GM21786 (cell line): ENCODE data around the gene ASIC3.

Source experiments
- ATAC-seq: cut with Tn5 transposase; IDR thresholded peaks from one replicate; pipeline ENCODE4 v1.9.1; 2021; ENCODE audit not compliant: unreplicated experiment

Gene ASIC3

GRCh38 chr7:151070574-151070960, 22.2 kb downstream of the ASIC3 start:
- ATAC-seq, result no peak

DNA sequence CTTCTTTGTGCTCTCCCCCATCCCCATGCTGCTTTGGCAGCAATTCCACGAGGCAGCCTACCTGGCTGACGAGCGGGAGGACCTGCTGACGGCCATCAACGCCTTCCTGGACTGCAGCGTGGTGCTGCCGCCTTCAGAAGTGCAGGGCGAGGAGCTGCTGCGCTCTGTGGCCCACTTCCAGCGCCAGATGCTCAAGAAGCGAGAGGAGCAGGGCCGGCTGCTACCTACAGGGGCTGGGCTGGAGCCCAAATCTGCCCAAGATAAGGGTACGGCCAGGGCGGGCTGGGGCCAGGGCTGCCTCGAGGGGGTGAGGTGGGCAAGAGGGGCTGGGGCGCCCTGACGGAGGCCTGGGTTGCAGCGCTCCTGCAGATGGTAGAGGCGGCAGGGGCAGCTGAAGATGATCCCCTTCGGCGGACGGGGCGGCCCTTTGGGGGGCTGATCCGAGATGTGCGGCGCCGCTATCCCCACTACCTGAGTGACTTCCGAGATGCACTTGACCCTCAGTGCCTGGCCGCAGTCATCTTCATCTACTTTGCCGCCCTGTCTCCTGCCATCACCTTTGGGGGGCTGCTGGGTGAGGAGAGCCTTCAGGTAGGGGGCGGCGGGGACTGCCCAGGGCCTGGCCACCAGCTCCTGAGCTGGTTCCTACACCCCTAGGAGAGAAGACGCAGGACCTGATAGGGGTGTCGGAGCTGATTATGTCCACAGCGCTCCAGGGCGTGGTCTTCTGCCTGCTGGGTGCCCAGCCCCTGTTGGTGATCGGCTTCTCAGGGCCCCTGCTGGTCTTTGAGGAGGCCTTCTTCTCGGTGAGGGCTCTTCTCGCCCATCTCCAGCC, 22.9 kb downstream of the ASIC3 start:
- ATAC-seq, result no peak

GRCh38 chr7:151073990-151074389, 25.7 kb downstream of the ASIC3 start:
- no peak for ATAC-seq

DNA sequence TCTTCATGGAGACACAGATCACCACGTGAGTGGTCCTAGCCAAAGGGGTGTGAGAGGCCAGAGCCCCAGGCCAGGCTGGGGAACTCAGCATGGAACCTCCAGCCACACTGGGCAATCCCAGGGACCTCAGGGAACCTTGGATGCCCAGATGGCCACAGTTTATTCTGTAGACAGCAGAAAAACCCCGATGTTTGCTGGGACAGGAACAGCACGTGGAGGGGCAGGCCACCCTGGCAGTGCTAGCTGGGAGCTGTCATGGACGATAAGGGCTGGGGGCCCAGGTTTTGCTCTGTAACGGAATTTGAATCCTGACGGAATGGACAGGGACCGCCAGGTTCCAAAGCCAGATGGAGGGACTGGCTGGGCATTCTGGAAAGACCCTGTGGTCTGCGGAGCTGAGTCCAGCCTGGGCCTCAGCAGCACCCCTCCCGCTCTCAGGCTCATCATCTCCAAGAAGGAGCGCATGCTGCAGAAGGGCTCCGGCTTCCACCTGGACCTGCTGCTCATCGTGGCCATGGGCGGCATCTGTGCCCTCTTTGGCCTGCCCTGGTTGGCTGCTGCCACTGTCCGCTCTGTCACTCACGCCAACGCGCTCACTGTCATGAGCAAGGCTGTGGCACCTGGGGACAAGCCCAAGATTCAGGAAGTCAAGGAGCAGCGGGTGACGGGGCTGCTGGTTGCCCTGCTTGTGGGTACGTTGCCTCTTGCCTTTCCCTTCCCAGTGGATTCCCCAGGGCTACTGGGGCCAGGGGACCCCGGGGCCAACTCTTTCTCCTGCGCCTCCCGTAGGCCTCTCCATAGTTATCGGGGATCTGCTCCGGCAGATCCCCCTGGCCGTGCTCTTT, 26.7 kb downstream of the ASIC3 start:
- ATAC-seq, result no peak

DNA sequence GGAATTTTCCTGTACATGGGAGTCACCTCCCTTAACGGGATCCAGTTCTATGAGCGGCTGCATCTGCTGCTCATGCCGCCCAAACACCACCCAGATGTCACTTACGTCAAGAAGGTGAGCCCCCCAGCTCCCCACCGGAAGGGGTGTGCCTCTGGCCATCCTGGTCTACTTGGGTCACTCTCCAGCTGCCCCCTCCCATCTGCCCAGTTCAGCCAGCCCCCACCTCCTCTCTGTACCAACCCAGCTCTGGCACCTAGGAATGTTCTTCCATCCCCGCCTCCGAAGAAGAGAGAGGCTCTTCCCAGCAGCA, 27.3 kb downstream of the ASIC3 start:
- no peak for ATAC-seq

GRCh38 chr7:151075978-151076426, 27.7 kb downstream of the ASIC3 start:
- no peak for ATAC-seq

- no peak for ATAC-seq
Observed at GRCh38 chr7:151076863-151077704, 28.8 kb downstream of the ASIC3 start.

DNA sequence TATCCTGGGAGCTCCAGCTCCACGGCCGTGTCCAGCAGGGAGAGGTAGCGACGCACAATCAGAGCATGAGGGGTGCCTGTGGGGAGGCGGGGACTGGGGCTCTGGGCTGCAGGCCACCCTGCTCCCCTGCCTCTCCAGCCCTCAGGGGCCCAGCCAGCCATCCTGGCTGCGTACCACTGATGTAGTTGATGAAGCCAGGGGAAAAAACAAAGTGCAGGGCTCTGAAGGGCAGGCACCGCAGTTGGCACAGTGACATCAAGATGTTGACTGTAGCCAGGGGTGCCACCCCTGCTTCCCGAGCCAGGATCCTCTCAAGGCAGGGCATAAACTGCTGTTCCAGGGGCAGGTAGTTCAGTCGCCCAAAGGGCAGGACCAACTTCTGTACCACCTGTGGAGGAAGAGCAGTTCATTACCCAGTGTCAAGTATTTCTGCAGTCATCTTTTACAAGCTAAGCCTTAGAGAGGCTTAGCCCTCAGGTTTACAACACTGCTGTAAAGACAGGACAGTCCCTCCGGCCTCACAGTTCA, 29.4 kb downstream of the ASIC3 start:
- no peak for ATAC-seq

GRCh38 chr7:151078233-151079040, 30.1 kb downstream of the ASIC3 start:
- ATAC-seq, result no peak

- no peak for ATAC-seq
Observed at GRCh38 chr7:151079199-151079910, 31.0 kb downstream of the ASIC3 start.

DNA sequence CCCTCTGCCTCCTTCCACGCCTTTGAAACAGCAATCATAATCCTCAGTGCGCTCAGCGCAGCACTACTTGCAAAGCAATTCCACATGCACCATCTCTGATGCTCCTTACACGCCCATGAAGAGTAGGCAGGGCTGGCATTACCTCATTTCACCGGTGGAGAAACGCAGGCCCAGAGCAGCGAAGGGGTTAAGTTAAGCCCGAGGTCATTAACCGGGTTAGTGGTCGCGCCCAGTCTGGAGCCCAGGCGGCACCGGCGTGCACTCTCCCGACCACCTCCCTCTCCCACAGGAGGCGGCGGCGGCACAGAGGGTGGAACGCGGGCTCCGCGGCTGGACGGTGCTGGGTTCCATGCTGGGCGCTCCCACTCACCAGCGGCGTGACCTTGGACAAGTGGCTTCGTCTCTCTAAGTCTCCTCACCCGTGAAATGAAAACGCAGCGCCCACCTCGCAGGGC, 31.8 kb downstream of the ASIC3 start:
- ATAC-seq, result peak; percentile 0

DNA sequence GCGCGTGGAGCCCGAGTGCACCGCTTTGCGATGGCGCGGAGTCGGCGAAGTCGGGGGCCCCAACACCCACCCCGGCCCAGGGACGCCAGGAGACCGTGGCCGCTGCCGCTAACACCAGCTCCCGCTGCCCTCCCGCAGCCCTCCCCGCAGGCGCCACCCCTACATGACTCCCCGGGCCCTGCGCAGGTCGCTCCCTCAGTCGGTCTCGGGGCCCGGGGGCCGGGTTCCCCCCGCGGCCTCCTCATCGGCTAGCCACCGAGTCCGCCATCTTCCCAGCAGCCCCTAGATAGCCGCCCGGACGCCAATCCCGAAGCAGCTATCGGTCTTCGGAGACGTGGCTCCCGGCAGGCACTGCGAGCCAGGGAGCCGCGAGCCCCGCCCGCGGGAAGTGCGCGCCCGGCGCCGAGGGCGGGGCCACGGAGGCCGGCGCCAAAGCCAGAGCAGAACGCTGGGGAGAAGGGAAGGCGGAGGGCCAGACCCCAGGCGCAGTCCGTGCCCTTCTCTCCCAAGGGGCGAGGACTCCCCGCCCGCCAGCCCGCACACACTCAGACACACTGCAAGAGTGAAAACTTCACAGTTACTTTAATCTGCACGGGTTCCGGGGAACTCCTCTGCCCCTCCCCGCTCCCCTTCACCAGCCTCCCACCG, 32.3 kb downstream of the ASIC3 start, which contains the start of gene FASTK:
FASTK (minus strand) TSS at position 288 of the 648 bp plus-strand sequence; CDS start at position 245, 43 bp downstream.
- ATAC-seq, result peak; percentile 79

GRCh38 chr7:151081170-151082101, 33.1 kb downstream of the ASIC3 start:
- no peak for ATAC-seq

- no peak for ATAC-seq
Observed at GRCh38 chr7:151082141-151083070, 34.1 kb downstream of the ASIC3 start.

GRCh38 chr7:151083071-151083823, 34.9 kb downstream of the ASIC3 start, which contains the start of gene TMUB1:
TMUB1 (minus strand) TSS chr7:151083493; CDS start chr7:151082563, 930 bp downstream.
- ATAC-seq, result peak; percentile 39

GRCh38 chr7:151083824-151084160, 35.5 kb downstream of the ASIC3 start:
- no peak for ATAC-seq
